ENCODE data around the gene CLBA1. TPM values are rescaled to one million over a fixed set of nuclear protein-coding genes. Genes with fewer than 3 reads are reported as not detected.

CLBA1 gene
- total RNA-seq, 1 experiment from 2014 or later = 3.0 TPM

- Histone ChIP-seq H3K36me3 (peaks cover 61% of the 10 kb centered on the region), H3K27ac (no peak overlapping the region), H3K27me3 (no peaks in the 10 kb centered on the region), H3K4me1 (peaks cover 22% of the 10 kb centered on the region), H3K9me3 (replicated peaks) (no peaks in the 10 kb centered on the region), H3K4me3 (no peak overlapping the region)
- no peak for DNase-seq
Observed at GRCh38 chr14:105012171-105012985, 26.8 kb downstream of the CLBA1 start.

DNA sequence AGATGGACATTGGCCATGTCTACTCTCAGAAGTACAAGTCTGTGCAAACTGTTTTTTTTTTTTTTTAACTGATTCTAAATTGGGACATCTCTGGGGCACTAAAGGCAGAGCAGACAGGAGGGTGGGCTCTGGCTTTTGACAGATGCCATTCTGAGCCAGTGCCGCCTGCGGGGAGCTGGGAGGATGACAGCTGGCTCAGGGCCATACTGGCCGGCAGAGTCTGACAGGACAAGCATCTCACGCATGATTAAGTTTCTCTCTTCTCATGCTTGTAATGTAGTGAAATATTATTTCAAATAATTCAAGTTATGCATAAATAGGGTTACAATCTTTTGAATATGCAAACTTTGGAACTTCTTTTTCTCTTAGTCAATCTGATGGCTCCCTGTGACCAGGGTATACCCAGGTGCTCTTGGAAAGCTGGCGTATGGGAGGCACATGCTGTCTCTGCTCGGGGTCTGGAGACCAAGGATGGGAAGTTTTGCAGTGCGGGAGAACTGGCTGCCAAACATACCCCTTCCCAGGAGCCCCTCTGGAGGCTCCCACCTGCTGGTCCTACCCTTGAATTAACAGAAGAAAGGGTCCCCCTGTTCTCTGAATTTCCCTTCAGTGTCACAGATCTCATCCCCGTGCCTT is 27.7 kb downstream of the CLBA1 start:
- Histone ChIP-seq H3K27me3 (no peaks in the 10 kb centered on the region), H3K36me3 (peaks cover 60% of the 10 kb centered on the region)
- no peak for DNase-seq

GRCh38 chr14:105014032-105014431 is 28.4 kb downstream of the CLBA1 start:
- Histone ChIP-seq H3K36me3 (peaks cover 57% of the 10 kb centered on the region), H3K27ac (no peak overlapping the region), H3K27me3 (no peaks in the 10 kb centered on the region), H3K4me1 (peaks cover 25% of the 10 kb centered on the region), H3K9me3 (replicated peaks) (no peaks in the 10 kb centered on the region), H3K4me3 (no peak overlapping the region)
- no peak for DNase-seq

More for the DNA sequence above, 27.7 kb downstream of the CLBA1 start:
- no peak overlapping the region for H3K4me3 ChIP-seq
- no peak overlapping the region for H3K27ac ChIP-seq
- no peaks in the 10 kb centered on the region for H3K9me3 ChIP-seq (replicated peaks)
- peaks cover 22% of the 10 kb centered on the region for H3K4me1 ChIP-seq

- DNase-seq = no peak
- H3K27me3 ChIP-seq = no peaks in the 10 kb centered on the region
- peaks cover 56% of the 10 kb centered on the region for H3K36me3 ChIP-seq
- no peak overlapping the region for H3K27ac ChIP-seq
- no peak overlapping the region for H3K4me3 ChIP-seq
- H3K9me3 ChIP-seq (replicated peaks) = no peaks in the 10 kb centered on the region
- H3K4me1 ChIP-seq = peaks cover 26% of the 10 kb centered on the region
Observed at GRCh38 chr14:105014631-105015030, 29.0 kb downstream of the CLBA1 start.

GRCh38 chr14:105015242-105015641 is 29.7 kb downstream of the CLBA1 start:
- Histone ChIP-seq H3K27ac (no peak overlapping the region), H3K9me3 (replicated peaks) (no peaks in the 10 kb centered on the region), H3K4me3 (no peak overlapping the region), H3K36me3 (peaks cover 55% of the 10 kb centered on the region), H3K4me1 (peaks cover 24% of the 10 kb centered on the region), H3K27me3 (no peaks in the 10 kb centered on the region)
- DNase-seq = no peak

DNA sequence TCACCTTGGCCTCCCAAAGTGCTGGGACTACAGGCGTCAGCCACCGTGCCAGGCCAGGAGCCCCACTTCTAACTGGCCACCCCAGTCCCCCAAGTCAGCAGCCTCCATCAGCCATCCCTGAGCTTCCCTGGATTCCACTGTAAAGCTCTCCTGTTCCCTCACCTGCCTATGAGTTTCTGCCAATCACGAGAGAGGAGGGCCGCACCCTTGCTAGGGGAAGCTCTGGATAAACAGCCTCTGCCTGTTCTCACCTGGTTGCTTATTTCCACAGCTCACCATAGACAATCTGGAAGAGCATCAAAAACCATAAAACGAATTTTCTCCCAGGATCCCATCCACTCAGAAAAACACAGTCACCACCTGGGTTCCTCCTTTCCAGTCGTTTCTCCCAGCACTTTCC is 30.3 kb downstream of the CLBA1 start:
- Histone ChIP-seq H3K27ac (no peak overlapping the region), H3K27me3 (no peaks in the 10 kb centered on the region), H3K4me3 (no peak overlapping the region), H3K36me3 (peaks cover 48% of the 10 kb centered on the region), H3K4me1 (peaks cover 19% of the 10 kb centered on the region), H3K9me3 (replicated peaks) (no peaks in the 10 kb centered on the region)
- DNase-seq = no peak

DNA sequence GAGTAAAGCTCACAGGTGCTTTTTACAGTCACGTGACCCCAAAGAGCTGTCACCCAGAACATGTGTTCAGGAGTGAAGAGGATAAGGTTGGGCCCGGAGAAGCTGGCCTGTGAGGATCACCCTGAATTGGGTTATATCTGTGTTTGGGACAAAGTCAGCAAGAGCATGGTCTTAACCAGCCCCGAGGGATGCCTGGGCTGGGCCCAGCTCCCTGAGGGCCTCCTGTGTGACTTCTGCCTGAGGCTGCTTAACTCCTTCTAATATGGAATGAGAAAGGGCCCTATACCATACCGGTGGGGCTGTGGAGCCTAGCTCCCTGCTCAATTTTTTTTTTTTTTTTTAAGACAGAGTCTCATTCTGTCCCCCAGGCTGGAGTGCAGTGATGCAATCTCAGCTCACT is 32.8 kb downstream of the CLBA1 start:
- H3K4me1 ChIP-seq = peaks cover 22% of the 10 kb centered on the region

GRCh38 chr14:105019861-105020814 is 34.5 kb downstream of the CLBA1 start:
- Histone ChIP-seq H3K9me3 (replicated peaks) (no peaks in the 10 kb centered on the region), H3K36me3 (peaks cover 33% of the 10 kb centered on the region), H3K4me3 (peak overlapping the region; percentile 94), H3K4me1 (peaks cover 30% of the 10 kb centered on the region), H3K27me3 (no peaks in the 10 kb centered on the region), H3K27ac (peak overlapping the region; percentile 82)
- peak; percentile 41 to 47 for DNase-seq

More for the DNA sequence above, 32.8 kb downstream of the CLBA1 start:
- Histone ChIP-seq H3K27me3 (no peaks in the 10 kb centered on the region), H3K36me3 (peaks cover 33% of the 10 kb centered on the region), H3K27ac (no peak overlapping the region), H3K4me3 (no peak overlapping the region), H3K9me3 (replicated peaks) (no peaks in the 10 kb centered on the region)
- DNase-seq = no peak

- peak within 1 kb of the TSS; percentile 94 for H3K4me3 ChIP-seq
- H3K4me1 ChIP-seq = peaks cover 28% of the 10 kb centered on the region
Observed at GRCh38 chr14:105020815-105021655, 35.4 kb downstream of the CLBA1 start, which contains the start of gene CDCA4. Gene CDCA4, minus strand, starts transcription at chr14:105021083. Its CDS starts 9,154 bp downstream, at chr14:105011929.

DNA sequence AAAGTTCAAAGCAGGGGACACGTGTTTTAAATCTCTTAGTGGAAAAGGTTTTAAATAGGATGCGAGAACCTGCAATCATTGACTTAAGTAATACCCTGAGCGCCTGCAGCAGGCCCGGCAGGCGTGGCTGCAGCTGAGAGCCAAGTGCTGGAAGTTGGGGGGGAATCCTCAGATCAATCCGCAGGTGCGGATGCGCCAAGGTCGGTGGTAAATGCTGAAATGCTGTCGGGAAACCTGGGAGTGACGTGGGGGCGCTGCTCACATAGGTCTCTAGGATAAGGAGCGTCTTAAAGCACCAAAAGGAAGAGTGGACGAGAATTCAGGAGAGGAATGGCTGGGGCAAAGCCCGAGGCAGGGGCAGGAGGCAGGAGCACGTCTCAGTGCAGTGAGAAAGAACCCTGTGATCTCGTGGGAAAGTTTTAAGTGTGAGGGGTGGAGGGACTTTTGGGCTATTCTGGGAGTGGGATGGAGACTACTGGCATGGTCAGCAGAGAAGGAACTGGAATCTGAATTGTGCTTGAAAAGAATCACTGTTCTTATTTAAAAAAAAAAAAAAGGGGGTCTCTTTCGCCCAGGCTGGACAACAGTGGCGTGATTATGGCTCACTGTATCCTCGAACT is 36.2 kb downstream of the CLBA1 start:
- H3K27ac ChIP-seq = peak overlapping the region; percentile 67
- peaks cover 23% of the 10 kb centered on the region for H3K36me3 ChIP-seq
- H3K27me3 ChIP-seq = no peaks in the 10 kb centered on the region
- H3K9me3 ChIP-seq (replicated peaks) = no peaks in the 10 kb centered on the region
- H3K4me1 ChIP-seq = peaks cover 26% of the 10 kb centered on the region
- peak overlapping the region; percentile 67 for H3K4me3 ChIP-seq
- peak; percentile 28 to 52 for DNase-seq

More at GRCh38 chr14:105020815-105021655, 35.4 kb downstream of the CLBA1 start, which contains the start of gene CDCA4:
- H3K36me3 ChIP-seq = peaks cover 26% of the 10 kb centered on the region
- H3K27me3 ChIP-seq = no peaks in the 10 kb centered on the region
- H3K9me3 ChIP-seq (replicated peaks) = no peaks in the 10 kb centered on the region
- peak; percentile 96 to 98 for DNase-seq
- H3K27ac ChIP-seq = peak within 1 kb of the TSS; percentile 82

DNA sequence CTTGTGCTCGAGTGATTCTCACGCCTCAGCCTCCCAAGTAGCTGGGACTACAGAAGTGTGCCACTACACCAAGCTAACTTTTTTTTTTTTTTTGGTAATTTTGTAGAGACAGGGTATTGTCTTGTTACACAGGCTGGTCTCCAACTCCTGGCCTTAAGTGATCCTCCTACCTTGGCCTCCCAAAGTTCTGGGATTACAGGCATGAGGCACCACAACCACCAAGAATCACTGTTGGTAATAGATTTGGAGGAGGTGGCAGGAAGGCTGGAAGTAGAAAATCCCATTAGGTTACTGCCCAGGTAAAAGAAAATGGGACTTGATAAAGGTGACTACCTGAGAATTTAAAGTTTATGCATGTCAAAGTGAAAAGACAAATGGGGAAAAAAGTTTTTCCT is 36.7 kb downstream of the CLBA1 start:
- H3K27me3 ChIP-seq = no peaks in the 10 kb centered on the region
- H3K27ac ChIP-seq = no peak overlapping the region
- peaks cover 26% of the 10 kb centered on the region for H3K4me1 ChIP-seq
- peaks cover 20% of the 10 kb centered on the region for H3K36me3 ChIP-seq
- DNase-seq = no peak
- no peaks in the 10 kb centered on the region for H3K9me3 ChIP-seq (replicated peaks)
- peak overlapping the region; percentile 67; the same call in 1 of the 2 replicates for H3K4me3 ChIP-seq

DNA sequence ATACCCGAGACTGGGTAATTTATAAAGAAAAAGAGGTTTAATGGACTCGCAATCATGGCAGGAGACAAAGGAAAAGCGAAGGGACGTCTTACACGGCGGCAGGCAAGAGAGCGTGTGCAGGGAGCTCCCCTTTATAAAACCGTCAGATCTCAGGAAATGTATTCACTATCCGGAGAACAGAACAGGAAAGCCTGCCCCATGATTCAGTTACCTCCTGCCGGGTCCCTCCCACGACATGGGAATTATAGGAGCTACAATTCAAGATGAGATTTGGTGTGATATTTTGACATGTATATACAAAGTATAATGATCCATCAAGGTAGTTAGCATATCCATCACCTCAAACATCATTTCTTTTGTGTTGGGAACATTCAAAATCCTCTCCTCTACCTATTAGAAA is 37.6 kb downstream of the CLBA1 start:
- no peak overlapping the region for H3K4me3 ChIP-seq
- no peaks in the 10 kb centered on the region for H3K9me3 ChIP-seq (replicated peaks)
- peaks cover 16% of the 10 kb centered on the region; the same call in 1 of the 2 replicates for H3K36me3 ChIP-seq
- H3K27me3 ChIP-seq = no peaks in the 10 kb centered on the region
- H3K27ac ChIP-seq = peak overlapping the region; percentile 75
- DNase-seq = no peak
- H3K4me1 ChIP-seq = peaks cover 26% of the 10 kb centered on the region

DNA sequence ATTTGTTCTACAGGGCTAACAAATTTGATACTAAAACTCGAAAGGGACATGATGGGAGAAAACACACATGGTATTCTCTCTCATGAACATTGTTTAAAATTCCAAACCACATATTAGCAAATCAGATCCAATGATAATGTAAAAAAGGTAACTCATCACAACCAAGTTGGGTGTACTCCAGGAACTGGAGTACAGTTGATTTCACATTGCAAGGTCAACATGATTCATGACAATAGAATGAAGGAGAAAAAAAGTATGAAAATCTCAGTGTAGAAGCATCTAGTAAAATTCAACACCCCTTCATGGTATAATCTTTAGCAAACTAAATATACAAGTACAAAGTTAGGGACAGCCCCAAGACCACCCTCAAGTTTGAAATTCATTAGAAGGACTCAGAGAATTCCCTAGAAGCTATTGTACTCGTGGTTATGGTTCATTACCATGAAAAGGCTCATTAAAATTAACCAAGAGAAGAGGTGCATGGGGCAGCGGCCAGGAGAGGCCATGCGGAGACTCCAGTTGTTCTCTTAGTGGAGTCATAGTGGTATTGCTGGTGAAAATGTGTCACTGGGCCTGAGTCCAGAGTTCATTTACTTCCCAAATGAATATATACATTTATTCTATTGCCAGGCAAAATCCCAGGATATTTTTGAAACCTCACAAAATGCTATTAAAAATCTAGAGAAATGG is 38.3 kb downstream of the CLBA1 start:
- Histone ChIP-seq H3K27me3 (no peaks in the 10 kb centered on the region), H3K9me3 (replicated peaks) (no peaks in the 10 kb centered on the region), H3K27ac (peak overlapping the region; percentile 75), H3K4me3 (no peak overlapping the region), H3K36me3 (peaks cover 11% of the 10 kb centered on the region; the same call in 1 of the 2 replicates), H3K4me1 (peaks cover 24% of the 10 kb centered on the region)
- DNase-seq = peak in 1 of 2 experiments; percentile 43

All from SJCRH30 (cell line).